Prostate gland (tissue), 2 donors: ENCODE data around the gene RBBP8.

Experiments
- CTCF ChIP-seq, 4 experiments: fragments of 200-600 bp in 2 of 4; fragments of 450-650 bp in 2 of 4; sonication (generic) in 2 of 4; IDR thresholded peaks; 1 replicate in 3 of 4; 2 replicates in 1 of 4; pipeline ENCODE4 v1.5.1; 2016 to 2019; ENCODE audit warnings: antibody characterized with exemption in 4 of 4, mild to moderate bottlenecking in 2 of 4, moderate library complexity in 2 of 4
- POLR2AphosphoS5 ChIP-seq: sonication (generic); formaldehyde crosslinking; IDR thresholded peaks from one replicate; pipeline ENCODE4 v1.6.1; 2017; ENCODE audit warnings: antibody characterized with exemption

DNA sequence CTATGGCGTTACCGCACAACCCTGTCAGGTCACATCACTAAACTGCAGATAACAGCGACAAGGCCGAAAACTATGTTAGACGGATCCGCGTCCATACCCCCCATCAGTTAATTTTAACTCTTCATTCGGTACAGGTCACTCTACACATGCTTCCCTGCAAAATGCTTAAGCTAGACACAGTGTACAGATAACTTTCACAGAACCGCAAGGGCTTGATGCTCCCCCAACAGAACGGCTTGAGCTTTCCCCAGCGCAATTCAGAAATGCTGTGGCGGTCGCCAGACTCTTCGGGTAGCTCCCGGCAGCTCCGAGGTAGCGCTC, 283 bp upstream of the RBBP8 start:
- no peak for TF ChIP-seq CTCF (IDR thresholded peaks at IDR 0.05)
- TF ChIP-seq POLR2AphosphoS5, result no peak
